ENCODE results near the gene SYTL3.

SYTL3 gene

GRCh38 chr6:158778005-158778527 lies 128.2 kb downstream of the SYTL3 start:
- Histone ChIP-seq H3K4me1 (no peaks in the 10 kb centered on the region), H3K4me3 (ENCODE audit: low read depth, low read length) (no peak overlapping the region), H3K9me3 (no peaks in the 10 kb centered on the region), H3K36me3 (peaks cover 85% of the 10 kb centered on the region), H3K27me3 (no peaks in the 10 kb centered on the region)
- TF ChIP-seq CTCF (IDR thresholded peaks at IDR 0.05; ENCODE audit: low read depth, low read length): no peak
- no peak for DNase-seq

- Histone ChIP-seq H3K4me1 (no peaks in the 10 kb centered on the region), H3K27me3 (no peaks in the 10 kb centered on the region), H3K4me3 (ENCODE audit: low read depth, low read length) (no peak overlapping the region), H3K36me3 (peaks cover 94% of the 10 kb centered on the region), H3K9me3 (no peaks in the 10 kb centered on the region)
- TF ChIP-seq CTCF (IDR thresholded peaks at IDR 0.05; ENCODE audit: low read depth, low read length): no peak
- no peak for DNase-seq
Observed at GRCh38 chr6:158780246-158780884, 130.5 kb downstream of the SYTL3 start.

GRCh38 chr6:158780988-158781691 lies 131.3 kb downstream of the SYTL3 start:
- no peak for DNase-seq
- H3K27me3 ChIP-seq: no peaks in the 10 kb centered on the region
- H3K36me3 ChIP-seq: peaks cover 94% of the 10 kb centered on the region
- no peaks in the 10 kb centered on the region for H3K4me1 ChIP-seq
- no peak for TF ChIP-seq CTCF (IDR thresholded peaks at IDR 0.05; ENCODE audit: low read depth, low read length)
- H3K9me3 ChIP-seq: no peaks in the 10 kb centered on the region
- no peak overlapping the region for H3K4me3 ChIP-seq (ENCODE audit: low read depth, low read length)

GRCh38 chr6:158781692-158782373 lies 132.0 kb downstream of the SYTL3 start:
- Histone ChIP-seq H3K4me3 (ENCODE audit: low read depth, low read length) (no peak overlapping the region), H3K4me1 (no peaks in the 10 kb centered on the region), H3K36me3 (peaks cover 94% of the 10 kb centered on the region), H3K9me3 (no peaks in the 10 kb centered on the region), H3K27me3 (no peaks in the 10 kb centered on the region)
- DNase-seq: no peak
- TF ChIP-seq CTCF (IDR thresholded peaks at IDR 0.05; ENCODE audit: low read depth, low read length): no peak

- Histone ChIP-seq H3K9me3 (no peaks in the 10 kb centered on the region), H3K4me3 (ENCODE audit: low read depth, low read length) (no peak overlapping the region), H3K36me3 (peaks cover 95% of the 10 kb centered on the region), H3K27me3 (no peaks in the 10 kb centered on the region), H3K4me1 (no peaks in the 10 kb centered on the region)
- no peak for DNase-seq
- TF ChIP-seq CTCF (IDR thresholded peaks at IDR 0.05; ENCODE audit: low read depth, low read length): no peak
Observed at GRCh38 chr6:158782432-158783166, 132.7 kb downstream of the SYTL3 start.

Measured in BE2C (cell line).